Natural killer cell (primary cell): ENCODE data around the gene MED7. TPM values are rescaled to one million over a fixed set of nuclear protein-coding genes. Genes with fewer than 3 reads are reported as not detected.
A peak's percentile ranks its signal among the peaks of the same experiment; 100 is the strongest.

Experiments
- ATAC-seq, 3 donors: fragments of 150-1000 bp in 2 of 3; fragments of 200-7000 bp in 1 of 3; cut with Tn5 transposase; 1 replicate in 1 of 3; 2 replicates in 2 of 3; pipeline ENCODE4 v1.10.0; 2021; ENCODE audit warnings: mild to moderate bottlenecking in 2 of 3, moderate library complexity in 2 of 3
- DNase-seq, 2 donors: peaks; one replicate each; pipeline versions ENCODE4 v3.0.0 to v3.0.0-alpha.2; 2013 to 2021; ENCODE audit warnings: mixed read lengths in 1 of 2
- H3K27ac ChIP-seq: one replicate; pipeline ENCODE4 v1.5.1; 2013; ENCODE audit warnings: mild to moderate bottlenecking, low read length
- H3K27me3 ChIP-seq: one replicate; pipeline ENCODE4 v1.6.1; 2013; ENCODE audit warnings: low read length; ENCODE audit not compliant: control insufficient read depth, insufficient read depth
- H3K36me3 ChIP-seq: one replicate; pipeline ENCODE4 v1.6.1; 2013; ENCODE audit warnings: low read length; ENCODE audit not compliant: control insufficient read depth, insufficient read depth
- H3K4me1 ChIP-seq: one replicate; pipeline ENCODE4 v1.6.1; 2013; ENCODE audit warnings: low read length; ENCODE audit not compliant: control insufficient read depth, insufficient read depth
- H3K4me3 ChIP-seq: one replicate; pipeline ENCODE4 v1.5.1; 2013; ENCODE audit warnings: low read length
- H3K9me3 ChIP-seq: one replicate; pipeline ENCODE4 v1.6.1; 2013; ENCODE audit warnings: low read length; ENCODE audit not compliant: control insufficient read depth, insufficient read depth
- H3K27ac Mint-ChIP-seq, 2 donors: one replicate each; pipeline ENCODE4 v1.8.0; 2022; ENCODE audit warnings: mild to moderate bottlenecking in 2 of 2, mixed read lengths in 2 of 2, moderate library complexity in 1 of 2
- H3K27me3 Mint-ChIP-seq, 2 donors: one replicate each; pipeline ENCODE4 v1.8.0; 2022; ENCODE audit warnings: low read depth in 2 of 2, mixed read lengths in 2 of 2
- H3K36me3 Mint-ChIP-seq: one replicate; pipeline ENCODE4 v1.8.0; 2022; ENCODE audit warnings: mixed read lengths
- H3K4me1 Mint-ChIP-seq, 2 donors: one replicate each; pipeline ENCODE4 v1.8.0; 2022; ENCODE audit warnings: mixed read lengths in 2 of 2
- H3K4me3 Mint-ChIP-seq: one replicate; pipeline ENCODE4 v1.8.0; 2022; ENCODE audit warnings: mild to moderate bottlenecking, moderate library complexity, mixed read lengths
- H3K9me3 Mint-ChIP-seq, 2 donors: one replicate each; pipeline ENCODE4 v1.8.0; 2022; ENCODE audit warnings: mixed read lengths in 2 of 2
- CTCF ChIP-seq: fragments of 200-600 bp; IDR thresholded peaks from one replicate; pipeline ENCODE4 v1.8.0; 2022; ENCODE audit warnings: antibody characterized with exemption
- WGBS: methylation state at CpG from one replicate; pipeline ENCODE4 v1.1.7; 2013; ENCODE audit warnings: missing lambda C conversion rate; ENCODE audit not compliant: insufficient coverage; 5-methylcytosine and 5-hydroxymethylcytosine counted together
- intact Hi-C: fragments of 100-400 bp; cut with micrococcal nuclease; formaldehyde crosslinking; loops from one replicate; pipeline ENCODE4 v1.14.2; 2022
- total RNA-seq, 4 donors: library from RNA; stranded (reverse); fragments of 120-200 nt in 1 of 4; gene quantifications; one replicate each; pipeline versions ENCODE4 v1.2.3 to v1.2.4, GENCODE V29; 2013 to 2022

Gene MED7
- total RNA-seq, 3 donors from 2014 or later (not counting 1 experiment from before 2014, with no cell fraction given) = 9.6 to 13.3 (median 12.4) TPM

GRCh38 chr5:157148734-157149615 is 6.3 kb upstream of the MED7 start:
- Histone ChIP-seq H3K36me3 (no peaks in the 10 kb centered on the region), H3K9me3 (no peaks in the 10 kb centered on the region), H3K27ac (no peak overlapping the region), H3K27me3 (no peaks in the 10 kb centered on the region), H3K4me3 (no peak overlapping the region), H3K4me1 (peaks cover 8% of the 10 kb centered on the region)
- ATAC-seq (peak; percentile 95 to 97 (median 97)), DNase-seq (peak; percentile 66 to 93)
- no peak overlapping the region for H3K4me3 Mint-ChIP-seq
- H3K4me1 Mint-ChIP-seq = peaks cover 16 to 19% of the 10 kb centered on the region in 2 donors
- WGBS = 83% methylated on average over 10 of the region's 14 CpGs
- H3K27ac Mint-ChIP-seq = peak overlapping the region; percentile 88 to 93
- intact Hi-C loops = loop anchor here (1.0 kb wide), 3 partner anchors 31 to 163 kb away; partner anchors contain the start of gene ITK
- TF ChIP-seq CTCF = peak; percentile 86
- no peaks in the 10 kb centered on the region for H3K27me3 Mint-ChIP-seq
- no peaks in the 10 kb centered on the region for H3K36me3 Mint-ChIP-seq
- no peaks in the 10 kb centered on the region for H3K9me3 Mint-ChIP-seq

- Histone ChIP-seq H3K36me3 (peaks cover 11% of the 10 kb centered on the region), H3K9me3 (no peaks in the 10 kb centered on the region), H3K27ac (peak overlapping the region; percentile 89), H3K4me1 (peaks cover 24% of the 10 kb centered on the region), H3K4me3 (peak overlapping the region; percentile 86), H3K27me3 (no peaks in the 10 kb centered on the region)
- peaks cover 36 to 55% of the 10 kb centered on the region in 2 donors for H3K4me1 Mint-ChIP-seq
- no peak for TF ChIP-seq CTCF
- 7% methylated on average over 33 of the region's 33 CpGs for WGBS
- no peaks in the 10 kb centered on the region for H3K9me3 Mint-ChIP-seq
- peak; percentile 53 to 63 (median 55) for ATAC-seq
- H3K36me3 Mint-ChIP-seq = peaks cover 9% of the 10 kb centered on the region
- H3K4me3 Mint-ChIP-seq = peak overlapping the region; percentile 98
- peak; percentile 32 to 71 for DNase-seq
- no peaks in the 10 kb centered on the region for H3K27me3 Mint-ChIP-seq
- intact Hi-C loops = loop anchor here (2.0 to 5.0 kb wide), 2 partner anchors 54 to 715 kb away; partner anchors contain the start of gene CLINT1
- H3K27ac Mint-ChIP-seq = peak overlapping the region; percentile 97 to 98
These were observed 684 bp upstream of the MED7 start for GRCh38 chr5:157143127-157143971.

GRCh38 chr5:157137691-157138090 is 5.0 kb downstream of the MED7 start:
- ATAC-seq (no peak), DNase-seq (no peak)
- Mint-ChIP-seq H3K36me3 (peaks cover 9% of the 10 kb centered on the region), H3K9me3 (no peaks in the 10 kb centered on the region), H3K27me3 (no peaks in the 10 kb centered on the region), H3K4me1 (peaks cover 43 to 55% of the 10 kb centered on the region in 2 donors), H3K27ac (peak overlapping the region in 1 of 2 donors; percentile 22), H3K4me3 (no peak overlapping the region)
- no peak for TF ChIP-seq CTCF
- H3K27me3 ChIP-seq = no peaks in the 10 kb centered on the region
- H3K9me3 ChIP-seq = no peaks in the 10 kb centered on the region
- no peak overlapping the region for H3K4me3 ChIP-seq
- peaks cover 14% of the 10 kb centered on the region for H3K4me1 ChIP-seq
- H3K27ac ChIP-seq = no peak overlapping the region
- WGBS = 98% methylated on average over 6 of the region's 6 CpGs
- intact Hi-C loops = loop anchor here (10.0 kb wide), 1 partner anchor 203 kb away; no protein-coding TSS in a partner anchor
- peaks cover 22% of the 10 kb centered on the region for H3K36me3 ChIP-seq
